Right forelimb (tissue), 1 donor: ENCODE results near the gene GLA.

Experiments used
- DNase-seq: peaks from one replicate; pipeline ENCODE4 v3.0.0-alpha.2; 2018

GLA gene

GRCh38 chrX:101348452-101349192, 59.1 kb downstream of the GLA start, which contains the start of gene TIMM8A:
Gene TIMM8A, minus strand, starts transcription at chrX:101348742. Its CDS starts 78 bp downstream, at chrX:101348664.
- peak; percentile 86 for DNase-seq

- DNase-seq: no peak
Observed at GRCh38 chrX:101347859-101348451, 59.8 kb downstream of the GLA start.
